GM19455 (cell line): Measurements from ENCODE around the gene NFE2.
"Not testable (repeated sequence)": the region's sequence is repeated elsewhere in the genome, so short reads cannot be mapped to it uniquely, and the experiment has no call there.

Experiments used
- ATAC-seq: cut with Tn5 transposase; IDR thresholded peaks from one replicate; pipeline ENCODE4 v1.9.1; 2021; ENCODE audit not compliant: unreplicated experiment

NFE2 gene

DNA sequence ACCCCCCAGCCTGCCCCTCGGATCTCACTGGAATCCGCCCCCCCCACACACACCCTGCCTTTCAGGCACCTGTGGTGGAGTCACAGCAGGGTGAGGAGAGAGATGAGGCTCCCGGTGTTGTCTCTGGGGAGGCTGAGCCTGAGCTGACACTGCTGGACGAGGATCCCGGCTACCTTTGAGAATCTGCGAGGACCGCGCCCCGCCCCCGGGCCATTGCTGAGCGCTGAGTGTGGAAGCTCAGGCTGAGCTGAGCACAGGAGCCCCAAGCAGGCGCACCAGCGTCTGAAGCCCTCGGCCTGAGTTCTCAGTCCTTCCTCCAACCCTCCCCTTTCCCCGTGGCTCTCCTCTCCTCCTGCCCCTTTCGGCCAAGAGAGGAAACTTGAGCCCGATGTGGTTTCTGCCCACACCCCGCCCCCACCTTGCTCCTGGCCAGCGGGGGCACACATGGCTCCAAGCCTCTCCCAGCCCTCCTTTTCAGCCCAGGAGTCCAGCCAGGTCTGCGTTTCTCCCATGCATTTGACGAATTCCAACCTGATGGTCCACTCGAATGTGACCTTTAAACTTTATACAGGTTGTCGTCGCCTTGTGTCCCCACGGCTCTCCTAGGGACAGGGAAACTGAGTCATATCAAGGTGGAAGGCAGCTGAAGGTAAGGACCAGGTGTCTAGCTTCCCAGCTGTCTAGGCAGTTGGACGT lies at the start of gene NFE2:
NFE2 (minus strand) TSS at position 284 of the 696 bp plus-strand sequence. CDS start 5,767 bp downstream, outside the sequence.
- no peak for ATAC-seq

DNA sequence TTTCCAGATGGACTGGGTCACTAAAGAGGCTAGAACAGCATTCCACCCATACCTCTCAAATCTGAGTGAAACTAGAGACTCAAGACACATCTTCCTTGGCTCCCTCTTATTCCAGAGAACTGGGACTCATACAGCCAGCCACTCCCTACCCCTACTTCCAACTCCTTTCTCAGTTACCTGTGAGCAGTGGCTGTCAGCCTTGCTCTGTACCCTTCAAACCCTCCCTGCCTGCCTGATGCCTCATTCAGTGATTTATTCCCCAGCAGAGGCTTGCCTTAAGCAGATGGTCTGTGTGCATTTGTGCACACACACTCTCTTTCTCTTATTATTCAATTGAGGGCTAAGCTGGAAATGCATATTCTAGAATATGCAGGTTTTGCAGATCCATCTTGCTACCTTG lies 48.9 kb upstream of the NFE2 start:
- ATAC-seq: no peak

DNA sequence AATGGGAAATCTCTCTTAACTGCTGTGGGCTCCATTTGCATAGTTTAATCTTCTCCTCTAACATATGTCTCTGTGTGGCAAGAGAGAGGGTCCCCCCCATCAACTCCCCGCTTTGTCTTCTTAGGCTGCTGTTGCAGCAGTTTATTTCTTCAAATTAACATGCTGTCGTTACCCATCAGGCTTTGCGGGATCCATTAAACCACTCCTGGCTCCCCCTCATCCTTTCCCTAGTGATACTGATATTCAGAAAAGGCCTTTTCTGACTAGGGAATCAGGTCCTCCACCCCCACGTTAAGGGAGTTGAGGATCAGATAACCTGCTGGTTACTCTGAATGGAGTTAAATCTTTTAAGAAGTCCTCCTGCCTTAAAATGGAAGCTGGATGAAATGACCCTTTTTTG lies 48.2 kb upstream of the NFE2 start:
- ATAC-seq: no peak

DNA sequence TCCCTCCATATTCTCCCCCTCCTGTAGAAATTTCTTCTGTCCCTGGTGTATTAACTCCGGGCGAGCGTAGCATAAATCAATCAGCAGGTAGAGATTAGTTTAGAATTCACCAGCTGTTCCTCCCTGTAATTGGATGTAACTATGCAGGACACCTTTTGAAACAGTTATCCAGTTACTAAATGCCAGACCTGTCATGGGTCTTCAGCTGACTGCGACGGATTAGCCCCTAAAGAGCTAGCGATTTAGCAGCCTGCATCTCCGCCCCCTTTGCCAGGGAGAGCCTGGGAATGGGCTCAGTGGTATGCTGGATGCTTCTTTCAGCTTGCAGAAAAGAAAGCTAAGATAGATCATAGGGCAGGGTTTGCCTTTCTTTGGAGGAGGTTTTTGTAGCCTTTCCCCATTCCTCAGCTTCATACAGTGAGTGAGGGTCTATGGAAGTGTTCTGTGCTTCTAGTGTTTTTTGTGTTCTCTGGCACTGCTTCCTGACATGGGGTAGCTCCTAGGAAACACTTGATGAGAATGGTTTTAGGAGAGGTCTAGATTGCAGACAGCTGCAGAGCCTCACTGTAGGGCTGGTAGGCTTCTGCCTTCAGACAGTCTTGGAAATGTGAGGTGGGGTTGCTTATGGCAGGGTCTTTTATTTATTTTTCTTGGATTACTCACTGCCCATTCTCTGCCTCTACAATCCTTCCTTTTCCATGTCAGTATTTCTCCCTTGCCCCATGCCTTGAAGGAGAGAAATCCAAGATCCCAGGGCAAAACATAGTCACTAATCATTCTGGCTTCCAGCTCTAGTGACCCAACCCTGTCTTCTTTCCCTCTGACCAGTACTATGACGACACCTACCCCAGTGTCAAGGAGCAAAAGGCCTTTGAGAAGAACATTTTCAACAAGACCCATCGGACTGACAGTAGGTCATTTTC lies 40.8 kb upstream of the NFE2 start:
- ATAC-seq: no peak

DNA sequence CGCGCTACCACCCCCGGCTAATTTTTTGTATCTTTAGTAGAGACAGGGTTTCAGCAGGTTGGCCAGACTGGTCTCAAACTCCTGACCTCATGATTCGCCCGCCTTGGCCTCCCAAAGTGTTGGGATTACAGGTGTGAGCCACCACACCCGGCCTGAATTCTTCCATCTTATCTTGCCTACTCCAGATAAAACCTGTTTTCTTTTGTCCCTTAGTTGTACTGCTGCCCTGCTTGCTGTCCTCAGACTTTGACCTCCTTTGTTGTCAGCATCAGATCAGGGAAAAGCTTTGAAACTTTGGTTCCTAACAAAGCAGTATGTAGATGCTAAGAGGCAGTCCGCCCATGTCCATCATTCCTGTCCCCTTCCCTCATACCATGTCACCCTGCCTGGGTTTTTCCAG lies 40.0 kb upstream of the NFE2 start:
- ATAC-seq: no peak

DNA sequence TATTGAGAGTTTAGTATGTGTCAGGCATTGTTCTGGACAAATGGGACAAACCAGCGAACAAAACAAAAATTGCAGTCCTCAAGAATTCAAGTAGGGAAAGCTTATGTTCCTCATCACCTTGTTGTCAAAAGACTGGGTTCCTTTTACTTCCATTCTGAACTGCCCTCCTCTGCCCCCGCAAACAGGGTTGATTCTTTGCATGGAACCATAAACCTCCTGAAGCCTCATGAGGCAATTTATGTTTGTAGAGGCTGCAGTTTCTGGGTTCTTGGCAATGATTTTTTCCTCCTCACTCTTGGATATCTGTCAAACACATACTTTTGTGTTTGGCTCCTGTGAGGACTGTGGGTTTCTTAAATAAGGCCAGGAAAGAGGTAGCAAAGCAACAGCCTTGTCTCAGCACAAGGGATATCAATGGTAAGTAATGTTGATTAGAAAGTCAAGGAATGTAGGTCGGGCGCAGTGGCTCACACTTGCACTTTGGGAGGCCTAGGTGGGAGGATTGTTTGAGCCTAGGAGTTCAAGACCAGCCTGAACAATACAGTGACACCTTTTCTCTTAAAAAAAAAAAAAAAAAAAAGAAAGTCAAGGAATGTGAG lies 38.0 kb upstream of the NFE2 start:
- no peak for ATAC-seq

DNA sequence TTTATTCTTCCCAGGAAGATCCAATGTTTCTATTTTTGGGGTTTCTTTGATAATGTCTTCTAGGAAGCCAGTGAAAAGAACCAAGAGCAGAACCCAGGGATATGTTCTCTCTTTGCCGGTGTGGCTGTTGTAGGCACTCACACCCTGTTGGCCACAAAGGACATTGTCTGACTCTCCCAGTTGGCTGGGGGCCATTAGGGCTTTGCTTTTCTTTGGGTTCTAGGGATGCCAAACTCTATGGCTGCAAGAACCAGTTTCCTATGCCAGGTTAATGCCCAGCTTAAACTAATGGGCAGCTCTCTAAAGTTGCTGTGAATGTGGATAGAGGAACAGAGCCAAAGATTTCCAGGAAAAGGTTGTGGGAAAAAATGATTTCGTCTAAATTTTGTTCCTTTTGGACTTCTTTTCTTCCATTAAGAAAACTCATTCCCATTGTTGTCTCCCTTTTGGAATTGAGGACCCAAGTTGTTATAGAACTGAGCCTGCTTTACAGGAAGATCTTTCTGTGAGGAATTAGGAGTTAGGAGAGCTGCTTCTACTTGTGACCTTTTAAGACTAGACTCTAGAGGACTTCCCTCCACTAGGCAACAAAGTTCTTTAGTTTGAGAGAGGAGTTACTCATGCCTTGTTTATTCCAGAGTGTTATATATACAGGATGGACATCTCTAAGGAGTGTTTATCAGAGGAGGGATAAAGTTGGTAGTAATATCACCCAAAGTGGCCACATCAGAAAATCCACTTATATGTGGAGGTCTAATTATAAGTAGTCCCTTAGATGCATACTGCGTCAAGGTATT lies 37.2 kb upstream of the NFE2 start:
- no peak for ATAC-seq

DNA sequence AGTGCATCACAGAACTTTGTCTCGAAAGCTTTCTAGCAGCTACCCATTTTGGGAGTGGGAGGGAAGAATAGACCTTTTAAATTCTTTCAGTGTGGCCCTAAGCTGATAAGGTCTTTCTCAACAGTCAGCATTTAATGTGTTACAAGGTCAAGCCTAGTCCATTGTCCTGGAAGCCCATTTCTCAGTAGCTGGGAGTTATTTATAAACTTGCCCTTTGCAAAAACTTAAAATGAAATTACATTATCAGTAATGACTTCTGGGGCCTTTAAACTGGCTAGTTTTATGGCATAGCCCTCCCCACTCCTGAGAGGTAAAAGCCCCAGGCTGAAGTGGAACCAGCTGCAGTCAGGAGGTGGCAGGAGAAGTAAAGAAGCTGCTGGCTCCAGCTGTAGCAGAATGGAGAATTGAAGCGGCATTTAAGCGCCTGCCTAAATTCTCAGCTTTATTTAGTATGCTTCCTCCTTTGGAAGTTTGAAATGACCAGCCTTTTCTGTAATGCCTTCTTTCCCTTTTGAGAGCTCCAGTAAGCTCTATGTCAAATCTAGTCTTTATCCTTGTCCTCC lies 36.5 kb upstream of the NFE2 start:
- ATAC-seq: no peak

DNA sequence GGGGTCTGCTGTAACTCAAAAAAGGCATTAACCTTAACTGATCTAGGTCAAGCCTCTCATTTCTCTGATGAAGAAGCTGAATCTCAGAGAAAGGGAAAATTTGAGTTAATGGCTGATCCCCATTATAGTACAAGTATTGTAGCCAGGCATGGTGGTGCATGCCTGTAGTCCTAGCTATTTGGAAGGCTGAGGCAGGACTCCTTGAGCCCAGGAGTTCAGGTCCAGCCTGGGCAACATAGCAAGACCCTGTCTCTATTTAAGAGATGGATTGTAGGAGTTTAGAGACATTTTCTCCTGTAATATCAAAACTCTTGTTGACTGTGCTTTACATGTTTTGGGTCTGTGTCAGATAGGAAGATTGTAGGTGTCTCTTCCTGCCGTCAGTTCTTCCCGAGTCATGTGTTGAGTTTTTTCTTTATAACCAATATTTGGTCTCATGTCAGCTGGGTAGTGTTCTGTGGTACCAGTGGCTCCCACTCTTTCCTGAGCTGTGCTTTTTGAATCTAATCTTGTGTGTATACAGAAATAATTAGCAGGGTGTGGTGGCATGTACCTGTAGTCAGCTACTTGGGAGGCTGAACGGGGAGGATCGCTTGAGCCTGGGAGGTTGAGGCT lies 32.7 kb upstream of the NFE2 start:
- ATAC-seq: no peak

DNA sequence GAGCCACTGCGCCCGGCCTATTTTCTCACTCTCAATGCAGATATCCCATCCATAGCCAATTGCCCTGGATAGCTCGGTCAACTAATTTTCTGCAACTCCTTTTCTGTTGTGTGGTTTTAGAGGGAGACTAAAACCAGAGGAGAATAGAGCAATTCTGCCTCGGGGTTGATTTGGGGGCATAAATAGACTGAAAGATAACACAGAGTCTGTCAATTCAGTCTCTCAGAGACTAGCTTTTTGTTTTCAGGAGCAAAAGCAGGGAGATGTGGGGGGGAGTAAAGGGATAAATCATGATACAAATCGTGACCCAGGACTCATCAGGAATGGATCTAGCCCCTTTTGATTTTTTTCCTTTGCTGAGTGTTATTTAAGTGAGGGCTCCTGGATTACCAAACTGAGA lies 30.6 kb upstream of the NFE2 start:
- ATAC-seq: no peak

DNA sequence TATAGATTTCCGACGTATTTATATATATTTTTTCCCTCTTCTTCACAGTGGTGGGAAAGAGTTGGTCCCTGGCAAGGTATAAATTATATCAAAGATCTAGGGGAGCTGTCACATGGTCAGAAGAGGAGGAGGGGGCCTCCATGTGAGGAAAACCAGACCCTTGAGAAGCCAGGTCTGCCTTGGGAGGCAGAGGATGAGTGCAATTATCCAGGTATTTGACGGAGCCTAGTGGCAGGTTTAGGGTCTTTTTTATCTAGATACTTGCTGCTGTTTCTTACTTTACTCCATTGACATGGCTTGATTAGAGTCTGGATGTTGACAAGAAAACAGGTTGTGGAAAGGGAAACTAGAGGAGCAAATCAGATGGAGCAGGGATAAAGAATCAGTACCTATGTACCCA lies 29.6 kb upstream of the NFE2 start:
- ATAC-seq: no peak

DNA sequence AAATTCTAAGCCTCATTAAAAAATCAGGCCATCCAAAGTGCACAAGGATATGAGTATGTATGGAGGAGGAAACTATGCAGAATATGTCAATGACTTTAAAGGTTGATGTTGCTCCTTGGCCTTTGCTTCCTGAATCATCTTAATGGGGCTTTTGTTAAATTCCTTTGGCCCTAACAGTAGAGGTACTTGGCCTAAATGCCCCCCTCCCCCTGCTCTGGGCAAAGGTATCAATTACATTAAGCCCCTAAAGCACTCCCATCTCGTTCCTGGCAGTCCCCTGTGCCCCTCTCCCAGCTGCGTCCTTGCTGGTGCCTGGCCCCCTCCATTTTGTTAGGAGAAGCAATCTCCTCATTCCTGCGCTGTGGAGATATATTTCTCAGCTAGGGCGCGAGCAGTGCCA lies 28.9 kb upstream of the NFE2 start:
- ATAC-seq: no peak

DNA sequence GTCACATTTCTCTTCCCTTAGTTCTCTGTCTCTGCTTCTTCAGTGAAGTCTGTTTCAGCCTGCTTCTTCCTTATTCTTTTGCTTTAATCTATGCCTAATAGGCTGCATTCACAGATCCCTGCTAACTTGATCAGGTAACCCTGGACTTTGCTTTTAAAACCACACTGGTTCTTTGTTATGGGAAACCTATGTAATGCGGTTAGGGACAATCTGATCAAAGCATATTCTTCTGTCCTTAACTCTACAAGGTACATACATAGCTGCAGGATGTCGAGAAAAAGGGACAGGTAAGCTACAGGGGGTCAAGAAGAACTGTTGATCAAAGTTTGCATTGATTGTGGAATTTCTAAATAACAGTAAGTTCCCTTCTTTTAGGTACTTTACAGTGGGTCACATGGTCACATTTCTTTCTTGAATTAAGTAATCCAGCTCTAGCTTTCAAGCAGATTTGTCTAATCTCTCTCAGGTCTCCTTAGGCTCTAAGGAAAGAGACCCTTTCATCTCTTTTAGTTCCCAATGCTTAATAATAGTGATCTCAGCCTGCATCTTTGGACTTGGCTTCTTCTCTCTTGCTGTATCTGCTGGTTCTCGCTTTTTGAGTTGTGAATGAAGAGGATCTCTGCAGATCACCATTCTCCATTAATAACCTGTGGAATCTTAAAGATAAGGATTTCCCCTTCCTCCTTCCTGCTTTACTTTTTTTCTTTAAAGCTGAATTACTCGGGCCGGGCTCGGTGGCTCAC lies 28.0 kb upstream of the NFE2 start:
- no peak for ATAC-seq

DNA sequence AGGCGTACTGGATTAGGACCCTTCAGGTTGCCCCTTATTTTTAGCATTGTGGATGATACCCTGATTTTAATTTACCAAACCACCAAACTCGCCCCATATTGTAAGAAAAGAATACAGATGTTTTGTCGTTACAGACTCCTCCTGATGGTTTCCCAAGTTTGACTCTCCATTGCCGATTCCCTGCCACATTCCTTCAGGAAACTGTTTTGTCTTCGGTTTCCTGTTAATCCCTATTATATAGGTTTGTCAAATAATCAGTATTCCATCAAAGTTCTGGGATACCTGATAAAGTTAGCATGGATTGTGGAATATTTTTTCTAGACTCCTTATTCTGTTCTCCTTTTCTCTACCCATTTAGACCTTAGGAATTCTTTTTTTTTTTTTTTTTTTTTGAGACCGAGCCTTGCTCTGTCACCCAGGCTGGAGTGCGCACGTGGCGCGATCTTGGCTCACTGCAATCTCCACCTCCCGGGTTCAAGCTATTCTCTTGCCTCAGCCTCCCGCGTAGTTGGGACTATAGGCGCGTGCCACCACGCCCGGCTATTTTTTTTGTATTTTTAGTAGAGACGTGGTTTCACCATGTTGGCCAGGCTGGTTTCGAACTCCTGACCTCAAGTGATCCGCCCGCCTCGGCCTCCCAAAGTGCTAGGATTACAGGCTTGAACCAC lies 24.8 kb upstream of the NFE2 start:
- ATAC-seq: not testable (repeated sequence)

DNA sequence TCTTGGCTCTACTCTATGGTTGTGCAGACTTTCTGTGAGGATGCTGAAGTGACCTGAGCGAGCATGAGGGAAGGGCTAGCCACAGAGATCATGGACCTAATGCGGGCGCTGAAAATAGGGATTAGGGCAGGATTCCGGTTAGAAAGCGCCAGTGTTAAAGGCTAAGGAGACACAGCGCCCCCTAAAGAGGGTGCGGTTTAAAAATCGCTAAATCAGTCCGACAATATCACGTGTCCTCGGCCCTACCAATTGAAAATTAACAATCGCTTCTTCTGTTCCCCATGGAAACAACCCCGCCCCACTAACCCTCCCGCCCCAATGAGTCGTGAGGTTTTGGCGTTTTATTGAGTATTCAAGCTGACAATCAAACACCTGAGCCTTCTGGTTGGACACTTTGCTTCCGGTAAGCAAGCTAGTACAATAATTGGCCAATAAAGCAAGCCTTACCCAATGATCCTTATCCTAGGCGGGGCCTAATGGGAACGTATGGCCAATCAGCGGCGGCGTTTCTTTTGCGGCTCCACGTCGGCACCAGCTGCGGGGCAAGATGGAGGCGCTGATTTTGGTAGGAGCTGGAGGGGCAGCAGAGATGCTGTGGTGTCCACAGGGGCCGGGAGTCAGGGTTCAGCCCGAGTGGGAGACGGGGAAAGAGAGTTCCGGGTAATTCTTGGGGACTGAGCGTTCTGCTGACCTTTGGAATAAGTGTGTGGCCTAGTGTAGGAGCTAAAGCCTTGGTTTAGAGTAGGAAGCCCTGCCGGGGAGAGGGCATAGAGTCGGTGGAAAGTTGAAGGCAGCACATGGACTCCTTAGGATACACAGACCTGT lies 24.0 kb upstream of the NFE2 start, which contains the start of gene COPZ1:
COPZ1 (plus strand) TSS at position 515 of the 825 bp plus-strand sequence; CDS start at position 548, 33 bp downstream.
- ATAC-seq: peak; percentile 98

DNA sequence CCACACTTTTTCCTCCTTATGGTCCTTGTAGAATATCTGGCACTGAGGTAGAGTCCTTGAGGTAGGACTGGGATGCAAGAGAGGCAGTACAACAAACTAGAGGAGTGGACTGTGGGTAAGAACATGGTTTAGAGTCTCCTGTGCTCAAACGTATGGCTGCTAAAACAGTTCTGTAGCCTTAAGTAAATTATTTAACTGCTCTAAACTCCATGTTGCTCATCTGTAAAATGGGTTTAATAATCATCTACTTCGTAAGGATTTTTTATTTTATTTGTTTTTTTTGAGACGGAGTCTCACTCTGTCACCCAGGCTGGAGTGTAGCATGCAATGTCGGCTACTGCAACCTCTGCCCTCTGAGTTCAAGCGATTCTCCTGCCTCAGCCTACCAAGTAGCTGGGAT lies 20.5 kb upstream of the NFE2 start:
- no peak for ATAC-seq

DNA sequence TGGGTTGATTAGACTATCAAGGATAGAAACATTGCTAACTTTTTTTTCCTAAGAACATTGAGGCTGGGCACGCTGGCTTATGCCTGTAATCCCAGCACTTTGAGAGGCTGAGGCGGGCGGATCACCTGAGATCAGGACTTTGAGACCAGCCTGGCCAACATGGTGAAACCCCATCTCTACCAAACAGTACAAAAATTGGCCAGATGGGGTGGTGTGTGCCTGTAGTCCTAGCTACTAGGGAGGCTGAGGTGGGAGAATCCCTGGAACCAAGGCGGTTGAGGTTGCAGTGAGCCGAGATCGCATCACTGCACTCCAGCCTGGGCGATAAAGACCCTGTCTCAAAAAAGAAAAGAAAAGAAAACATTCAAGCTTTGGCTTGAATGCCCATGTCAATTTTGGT lies 11.5 kb upstream of the NFE2 start:
- not testable (repeated sequence) for ATAC-seq

DNA sequence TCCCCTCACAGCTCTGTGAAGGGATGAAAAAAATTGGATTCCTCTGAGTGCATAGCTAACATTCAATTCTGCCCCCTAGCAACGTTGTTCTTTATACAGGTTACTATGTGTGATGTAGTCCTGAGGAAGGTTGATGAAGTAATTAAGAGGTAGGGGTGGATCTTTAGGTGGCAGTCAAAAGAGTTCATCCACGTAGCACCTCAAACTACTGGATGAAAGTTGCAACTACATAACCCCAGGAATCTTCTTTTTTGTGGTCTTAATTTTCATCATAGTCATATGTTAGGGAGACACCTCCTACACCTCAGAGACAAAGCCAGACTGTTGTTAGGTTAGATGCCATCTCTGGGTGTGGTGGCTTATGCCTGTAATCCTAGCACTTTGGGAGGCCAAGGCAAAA lies 10.2 kb upstream of the NFE2 start:
- no peak for ATAC-seq
